IPS-18a (cell line): Measurements from ENCODE around the gene KCND3.

Experiments used
- H3K27ac ChIP-seq: one replicate; pipeline ENCODE4 v1.5.1; 2013; ENCODE audit warnings: low read length
- H3K27me3 ChIP-seq: one replicate; pipeline ENCODE4 v1.6.1; 2013; ENCODE audit warnings: mild to moderate bottlenecking, low read length; ENCODE audit not compliant: control insufficient read depth, insufficient read depth
- H3K36me3 ChIP-seq: one replicate; pipeline ENCODE4 v1.6.1; 2013; ENCODE audit warnings: low read depth, low read length; ENCODE audit not compliant: control insufficient read depth
- H3K4me1 ChIP-seq: one replicate; pipeline ENCODE4 v1.6.1; 2013; ENCODE audit warnings: low read depth, low read length; ENCODE audit not compliant: control insufficient read depth
- H3K4me3 ChIP-seq: one replicate; pipeline ENCODE4 v1.5.1; 2013; ENCODE audit warnings: low read length
- H3K9ac ChIP-seq: one replicate; pipeline ENCODE4 v1.6.1; 2013; ENCODE audit warnings: mild to moderate bottlenecking, low read length, moderate library complexity
- H3K9me3 ChIP-seq: one replicate; pipeline ENCODE4 v1.6.1; 2013; ENCODE audit warnings: low read depth, low read length; ENCODE audit not compliant: control insufficient read depth

KCND3 gene

GRCh38 chr1:111739925-111740765 lies 249.3 kb downstream of the KCND3 start:
- H3K9ac ChIP-seq: peak overlapping the region; percentile 36
- H3K4me3 ChIP-seq: peak overlapping the region; percentile 75
- H3K4me1 ChIP-seq: peaks cover 31% of the 10 kb centered on the region
- H3K27ac ChIP-seq: no peak overlapping the region
- H3K27me3 ChIP-seq: peaks cover 36% of the 10 kb centered on the region
- no peaks in the 10 kb centered on the region for H3K9me3 ChIP-seq
- H3K36me3 ChIP-seq: no peaks in the 10 kb centered on the region

- H3K27me3 ChIP-seq: peaks cover 36% of the 10 kb centered on the region
- H3K9ac ChIP-seq: peak within 1 kb of the TSS; percentile 36
- peak within 1 kb of the TSS; percentile 75 for H3K4me3 ChIP-seq
- no peak within 1 kb of the TSS for H3K27ac ChIP-seq
- H3K4me1 ChIP-seq: peaks cover 31% of the 10 kb centered on the region
- no peaks in the 10 kb centered on the region for H3K36me3 ChIP-seq
- H3K9me3 ChIP-seq: no peaks in the 10 kb centered on the region
These were observed 250.1 kb downstream of the KCND3 start, which contains the start of gene INKA2 for GRCh38 chr1:111739194-111739924. INKA2 (minus strand) TSS chr1:111739395; CDS start chr1:111739242, 153 bp downstream.

- Histone ChIP-seq H3K27ac (no peak overlapping the region), H3K36me3 (no peaks in the 10 kb centered on the region), H3K9me3 (no peaks in the 10 kb centered on the region), H3K9ac (peak overlapping the region; percentile 34), H3K27me3 (peaks cover 36% of the 10 kb centered on the region), H3K4me3 (peak overlapping the region; percentile 75), H3K4me1 (peaks cover 31% of the 10 kb centered on the region)
These were observed 250.9 kb downstream of the KCND3 start for GRCh38 chr1:111738436-111739193.

- Histone ChIP-seq H3K4me1 (peaks cover 31% of the 10 kb centered on the region), H3K27me3 (peaks cover 36% of the 10 kb centered on the region), H3K9me3 (no peaks in the 10 kb centered on the region), H3K9ac (no peak overlapping the region), H3K4me3 (peak overlapping the region; percentile 75), H3K36me3 (no peaks in the 10 kb centered on the region), H3K27ac (no peak overlapping the region)
These were observed 251.4 kb downstream of the KCND3 start for GRCh38 chr1:111738133-111738435.

GRCh38 chr1:111737216-111738132 lies 252.0 kb downstream of the KCND3 start:
- Histone ChIP-seq H3K4me3 (peak overlapping the region; percentile 75), H3K27me3 (peaks cover 33% of the 10 kb centered on the region), H3K9ac (no peak overlapping the region), H3K9me3 (no peaks in the 10 kb centered on the region), H3K4me1 (peaks cover 31% of the 10 kb centered on the region), H3K27ac (no peak overlapping the region), H3K36me3 (no peaks in the 10 kb centered on the region)

- Histone ChIP-seq H3K9me3 (no peaks in the 10 kb centered on the region), H3K4me1 (peaks cover 31% of the 10 kb centered on the region), H3K36me3 (no peaks in the 10 kb centered on the region), H3K9ac (no peak overlapping the region), H3K27me3 (peaks cover 25% of the 10 kb centered on the region), H3K4me3 (peak overlapping the region; percentile 75), H3K27ac (no peak overlapping the region)
These were observed 252.8 kb downstream of the KCND3 start for GRCh38 chr1:111736548-111737215.

GRCh38 chr1:111735858-111736544 lies 253.5 kb downstream of the KCND3 start:
- Histone ChIP-seq H3K4me3 (peak overlapping the region; percentile 11), H3K27me3 (peaks cover 18% of the 10 kb centered on the region), H3K9me3 (no peaks in the 10 kb centered on the region), H3K36me3 (no peaks in the 10 kb centered on the region), H3K27ac (no peak overlapping the region), H3K9ac (no peak overlapping the region), H3K4me1 (peaks cover 31% of the 10 kb centered on the region)

GRCh38 chr1:111735321-111735720 lies 254.1 kb downstream of the KCND3 start:
- Histone ChIP-seq H3K9me3 (no peaks in the 10 kb centered on the region), H3K9ac (no peak overlapping the region), H3K27ac (no peak overlapping the region), H3K4me1 (peaks cover 31% of the 10 kb centered on the region), H3K4me3 (no peak overlapping the region), H3K27me3 (peaks cover 15% of the 10 kb centered on the region), H3K36me3 (no peaks in the 10 kb centered on the region)

GRCh38 chr1:111734856-111735255 lies 254.6 kb downstream of the KCND3 start:
- H3K9me3 ChIP-seq: no peaks in the 10 kb centered on the region
- no peak overlapping the region for H3K9ac ChIP-seq
- H3K4me1 ChIP-seq: peaks cover 34% of the 10 kb centered on the region
- no peak overlapping the region for H3K27ac ChIP-seq
- H3K27me3 ChIP-seq: peaks cover 15% of the 10 kb centered on the region
- H3K36me3 ChIP-seq: no peaks in the 10 kb centered on the region
- no peak overlapping the region for H3K4me3 ChIP-seq

- H3K27ac ChIP-seq: no peak overlapping the region
- no peak overlapping the region for H3K9ac ChIP-seq
- H3K36me3 ChIP-seq: no peaks in the 10 kb centered on the region
- H3K27me3 ChIP-seq: peaks cover 15% of the 10 kb centered on the region
- peaks cover 35% of the 10 kb centered on the region for H3K4me1 ChIP-seq
- H3K4me3 ChIP-seq: no peak overlapping the region
- no peaks in the 10 kb centered on the region for H3K9me3 ChIP-seq
These were observed 255.0 kb downstream of the KCND3 start for GRCh38 chr1:111734426-111734825.
